H1 (cell line): ENCODE results near the gene PCSK9. TPM values are rescaled to one million over a fixed set of nuclear protein-coding genes. Genes with fewer than 3 reads are reported as not detected.
A peak's percentile ranks its signal among the peaks of the same experiment; 100 is the strongest.

Experiments
- CTCF ChIA-PET: fragments of 300-600 bp; sonication (Branson Sonifier 250); formaldehyde crosslinking; loops from one replicate; lab custom pipeline; 2021; ENCODE audit not compliant: partially characterized antibody; lab: Charles Lee
- POLR2A ChIA-PET: fragments of 300-600 bp; sonication (Branson Sonifier 250); formaldehyde crosslinking; loops from one replicate; lab custom pipeline; 2021; ENCODE audit warnings: inconsistent platforms; ENCODE audit not compliant: partially characterized antibody; lab: Charles Lee
- DNase-seq, 2 experiments: peaks; one replicate each; pipeline versions ENCODE4 v3.0.0 to v3.0.0-alpha.2; 2010 to 2022; ENCODE audit warnings: low spot score in 2 of 2, low read depth in 1 of 2, mixed read lengths in 1 of 2
- FAIRE-seq: peaks from 2 replicates; lab custom pipeline; 2011; peaks lifted over from hg19 to GRCh38; lab: Jason Lieb, UNC
- H2AFZ ChIP-seq: 2 replicates; pipeline ENCODE4 v1.8.1; 2012; ENCODE audit warnings: low read length, inconsistent platforms
- H2AK5ac ChIP-seq: 2 replicates; pipeline ENCODE4 v1.6.1; 2013; ENCODE audit warnings: low read depth, low read length
- H2BK120ac ChIP-seq: replicated peaks from 2 replicates; pipeline ENCODE3; 2013; ENCODE audit warnings: low read depth, low read length, inconsistent platforms
- H2BK12ac ChIP-seq: 2 replicates; pipeline ENCODE4 v1.6.1; 2013; ENCODE audit warnings: low read depth, low read length
- H2BK15ac ChIP-seq: 2 replicates; pipeline ENCODE4 v1.6.1; 2013; ENCODE audit warnings: low read length
- H2BK20ac ChIP-seq: 2 replicates; pipeline ENCODE4 v1.6.1; 2013; ENCODE audit warnings: low read length
- H2BK5ac ChIP-seq: 2 replicates; pipeline ENCODE4 v1.6.1; 2013; ENCODE audit warnings: low read depth, low read length
- H3K14ac ChIP-seq: 2 replicates; pipeline ENCODE4 v1.6.1; 2013; ENCODE audit warnings: inconsistent platforms; ENCODE audit not compliant: insufficient read length
- H3K18ac ChIP-seq: 2 replicates; pipeline ENCODE4 v1.6.1; 2013; ENCODE audit warnings: low read length; ENCODE audit errors: extremely low read depth
- H3K23ac ChIP-seq: 2 replicates; pipeline ENCODE4 v1.6.1; 2013; ENCODE audit warnings: inconsistent platforms; ENCODE audit not compliant: insufficient read length
- H3K23me2 ChIP-seq: 2 replicates; pipeline ENCODE4 v1.6.1; 2013; ENCODE audit warnings: low read depth, low read length
- H3K27ac ChIP-seq: 2 replicates; pipeline ENCODE4 v1.6.1; 2011; ENCODE audit warnings: low read depth, low read length, inconsistent platforms
- H3K27me3 ChIP-seq, 4 experiments: replicated peaks in 1 of 4; 1 replicate in 1 of 4; 2 replicates in 3 of 4; pipeline versions ENCODE4 v1.6.1 to v1.8.1; 2011 to 2013; ENCODE audit warnings: low read length in 3 of 4, mild to moderate bottlenecking in 3 of 4, inconsistent platforms in 2 of 4, mixed read lengths in 2 of 4, moderate library complexity in 1 of 4; ENCODE audit not compliant: control insufficient read depth in 3 of 4, insufficient read depth in 3 of 4; ENCODE audit errors: extremely low read depth in 1 of 4
- H3K36me3 ChIP-seq, 4 experiments: 2 replicates each; pipeline versions ENCODE4 v1.6.1 to v1.8.1; 2011 to 2013; ENCODE audit warnings: mild to moderate bottlenecking in 4 of 4, low read length in 3 of 4, moderate library complexity in 2 of 4, control low read depth in 1 of 4, inconsistent platforms in 1 of 4; ENCODE audit not compliant: insufficient read depth in 4 of 4, control insufficient read depth in 2 of 4
- H3K4ac ChIP-seq: replicated peaks from 2 replicates; pipeline ENCODE3; 2013; ENCODE audit warnings: low read length, low read depth, mixed read lengths, inconsistent platforms; ENCODE audit not compliant: insufficient read length
- H3K4me1 ChIP-seq, 4 experiments: replicated peaks in 1 of 4; 1 replicate in 1 of 4; 2 replicates in 3 of 4; pipeline versions ENCODE4 v1.6.1 to v1.8.1; 2011 to 2013; ENCODE audit warnings: low read length in 3 of 4, inconsistent platforms in 2 of 4, mixed read lengths in 1 of 4; ENCODE audit not compliant: insufficient read depth in 4 of 4, control insufficient read depth in 3 of 4
- H3K4me2 ChIP-seq, 2 experiments: 2 replicates each; pipeline versions ENCODE4 v1.6.1 to v1.8.1; 2011 to 2013; ENCODE audit warnings: low read depth in 2 of 2, low read length in 2 of 2, control low read depth in 1 of 2, inconsistent platforms in 1 of 2, mild to moderate bottlenecking in 1 of 2; ENCODE audit not compliant: insufficient read depth in 1 of 2
- H3K4me3 ChIP-seq, 4 experiments: fragments of 200-600, 300-600 bp in 1 of 4; sonication (generic), shearing (Covaris generic), sonication (Bioruptor Twin) in 1 of 4; 2 replicates each; pipeline versions ENCODE4 v1.5.1 to v1.8.1; 2011 to 2016; ENCODE audit warnings: low read length in 4 of 4, low read depth in 3 of 4, control low read depth in 2 of 4, inconsistent platforms in 2 of 4, mild to moderate bottlenecking in 2 of 4, mixed read lengths in 1 of 4, moderate library complexity in 1 of 4; ENCODE audit not compliant: insufficient read depth in 2 of 4; ENCODE audit errors: extremely low read depth in 1 of 4
- H3K56ac ChIP-seq: replicated peaks from 2 replicates; pipeline ENCODE3; 2013; ENCODE audit warnings: low read depth, mild to moderate bottlenecking, mixed read lengths, low read length, inconsistent platforms; ENCODE audit not compliant: insufficient read length
- H3K79me1 ChIP-seq: 2 replicates; pipeline ENCODE4 v1.6.1; 2013; ENCODE audit warnings: low read depth, low read length, control low read depth
- H3K79me2 ChIP-seq, 2 experiments: 2 replicates each; pipeline versions ENCODE4 v1.6.1 to v1.8.1; 2012 to 2013; ENCODE audit warnings: low read length in 2 of 2, mild to moderate bottlenecking in 2 of 2, inconsistent platforms in 1 of 2; ENCODE audit not compliant: insufficient read depth in 2 of 2, control insufficient read depth in 1 of 2
- H3K9ac ChIP-seq, 4 experiments: replicated peaks in 1 of 4; 1 replicate in 1 of 4; 2 replicates in 3 of 4; pipeline versions ENCODE4 v1.6.1 to v1.8.1; 2011 to 2013; ENCODE audit warnings: low read depth in 3 of 4, low read length in 3 of 4, control low read depth in 2 of 4, mild to moderate bottlenecking in 2 of 4, moderate library complexity in 2 of 4, inconsistent platforms in 1 of 4; ENCODE audit errors: extremely low read depth in 1 of 4
- H3K9me3 ChIP-seq, 2 experiments: 2 replicates each; pipeline versions ENCODE4 v1.6.1 to v1.8.1; 2012 to 2013; ENCODE audit warnings: mild to moderate bottlenecking in 2 of 2, moderate library complexity in 2 of 2, control low read depth in 1 of 2, inconsistent platforms in 1 of 2, low read depth in 1 of 2, low read length in 1 of 2, mixed read lengths in 1 of 2; ENCODE audit not compliant: insufficient read depth in 2 of 2
- H4K20me1 ChIP-seq, 2 experiments: replicated peaks in 1 of 2; 2 replicates each; pipeline versions ENCODE3 to v1.8.1; 2011 to 2013; ENCODE audit warnings: inconsistent platforms in 2 of 2, low read length in 2 of 2, mild to moderate bottlenecking in 1 of 2; ENCODE audit not compliant: insufficient read depth in 2 of 2, control insufficient read depth in 1 of 2
- H4K5ac ChIP-seq: 2 replicates; pipeline ENCODE4 v1.6.1; 2013; ENCODE audit warnings: low read length, low read depth, mixed read lengths, inconsistent platforms; ENCODE audit not compliant: insufficient read length
- H4K8ac ChIP-seq: 2 replicates; pipeline ENCODE4 v1.8.0; 2013; ENCODE audit warnings: mild to moderate bottlenecking, moderate library complexity, low read length, inconsistent platforms; ENCODE audit not compliant: insufficient read depth; ENCODE audit errors: extremely low read depth
- H4K91ac ChIP-seq: replicated peaks from 2 replicates; pipeline ENCODE3; 2013; ENCODE audit warnings: low read length, mixed read lengths, inconsistent platforms; ENCODE audit not compliant: insufficient read length
- CREB1 ChIP-seq: IDR thresholded peaks from 2 replicates; pipeline ENCODE4 v1.6.1; 2012; ENCODE audit warnings: inconsistent platforms
- SRF ChIP-seq: IDR thresholded peaks from 2 replicates; pipeline ENCODE4 v1.6.1; 2011; ENCODE audit warnings: mild to moderate bottlenecking, low read depth, low read length, moderate library complexity
- WGBS, 2 experiments: shearing (Covaris generic) in 1 of 2; methylation state at CpG; one replicate each; pipeline versions ENCODE4 v1.1.6 to v1.1.7; 2013 to 2015; ENCODE audit warnings: low lambda C conversion rate in 2 of 2, mixed read lengths in 2 of 2, inconsistent platforms in 1 of 2, low coverage in 1 of 2, missing lambda C conversion rate in 1 of 2; ENCODE audit not compliant: insufficient replicate concordance in 2 of 2, insufficient coverage in 1 of 2, insufficient read length in 1 of 2; ENCODE audit errors: extremely low coverage in 1 of 2, missing lambda C conversion rate in 1 of 2; 5-methylcytosine and 5-hydroxymethylcytosine counted together
- polyA plus RNA-seq, 7 experiments: library from polyadenylated mRNA; depleted of rRNA in 3 of 7; stranded (reverse) in 5 of 7; unstranded in 2 of 7; fragments of >200 nt in 5 of 7; fragments of 200-250 nt in 2 of 7; gene quantifications; 1 replicate in 5 of 7; 2 replicates in 1 of 7; 4 replicates in 1 of 7; pipeline versions ENCODE4 v1.2.1 to v1.2.3, GENCODE V29; 2011 to 2013; ENCODE audit warnings: missing spikeins in 2 of 7, mixed read lengths in 2 of 7
- total RNA-seq: library from RNA; stranded (reverse); fragmentation: NEBNext Ultra II Directional; extraction: Animal tissue kit (Norgen Biotek cat#: 25700); gene quantifications from 2 replicates; pipeline ENCODE4 v1.2.1, GENCODE V29; 2021

Gene PCSK9
- total and polyA plus RNA-seq, 2 of the 8 experiments (the other 6 are each of a cell fraction or from before 2014, with no cell fraction given), result 22.3 to 32.3 TPM

DNA sequence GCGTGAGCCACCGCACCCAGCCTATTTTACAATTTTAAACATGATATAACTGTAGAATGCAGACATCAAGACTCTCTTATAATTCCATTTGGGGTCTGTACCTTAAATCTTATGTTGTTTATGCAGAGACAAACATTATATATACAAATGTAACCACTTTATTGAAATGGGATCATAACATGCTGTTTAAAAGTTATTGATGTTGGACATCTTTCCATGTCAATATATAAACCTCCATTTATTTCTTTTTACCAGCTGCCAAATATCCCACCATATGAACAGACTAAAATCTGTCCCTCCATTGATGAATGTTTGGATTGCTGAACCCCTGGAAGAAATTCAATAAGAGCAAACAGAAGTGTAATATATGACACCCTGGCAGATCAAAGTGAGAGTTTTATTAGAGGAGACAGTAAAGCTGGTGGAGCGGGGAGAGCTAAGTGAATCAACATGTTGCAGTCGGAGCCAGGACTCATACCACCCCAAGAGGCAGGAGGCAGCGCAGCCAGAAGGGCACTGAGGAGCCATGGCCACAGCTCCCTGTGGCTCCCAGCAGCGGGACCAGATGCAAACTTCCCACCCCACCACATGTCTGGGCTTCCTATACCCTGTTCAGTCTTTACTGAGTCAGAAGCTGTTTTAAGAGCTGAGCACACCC is 4.7 kb upstream of the PCSK9 start:
- Histone ChIP-seq H3K27me3 (peaks cover 6 to 21% (median 20%) of the 10 kb centered on the region in 4 experiments), H3K23ac (no peak overlapping the region), H2BK5ac (no peak overlapping the region), H2AK5ac (peak overlapping the region; percentile 19; the same call in 1 of the 2 replicates), H3K4me1 (peaks cover 0 to 4% (median 3%) of the 10 kb centered on the region in 4 experiments; a peak in 5 of 7 replicates), H4K5ac (no peak overlapping the region), H2BK12ac (no peak overlapping the region), H3K14ac (no peak overlapping the region), H3K23me2 (peaks cover 4% of the 10 kb centered on the region; the same call in 1 of the 2 replicates), H3K4me3 (no peak overlapping the region), H2BK20ac (no peak overlapping the region), H3K56ac (no peak overlapping the region), H4K20me1 (no peaks in the 10 kb centered on the region), H2AFZ (no peak overlapping the region), H3K79me1 (no peaks in the 10 kb centered on the region), H3K9ac (no peak overlapping the region), H4K91ac (no peak overlapping the region), H3K36me3 (no peaks in the 10 kb centered on the region), H3K4ac (no peak overlapping the region), H3K79me2 (no peaks in the 10 kb centered on the region), H3K18ac (no peak overlapping the region), H2BK15ac (no peak overlapping the region), H3K4me2 (no peak overlapping the region), H3K27ac (no peak overlapping the region), H2BK120ac (no peak overlapping the region), H3K9me3 (no peaks in the 10 kb centered on the region), H4K8ac (no peak overlapping the region)
- DNase-seq, result no peak
- CTCF ChIA-PET, result interaction anchor here (0.7 to 4.9 kb wide), 11 partner anchors 13 to 90 kb away, joined by 3 to 50 read pairs (median 4); no protein-coding TSS in a partner anchor
- POLR2A ChIA-PET, result no interaction called here
- no peak for FAIRE-seq
- WGBS, 2 experiments, result 89% methylated on average over 6 of the region's 6 CpGs; no CpG with 5 or more reads in 1 of the 2 experiments
- TF ChIP-seq CREB1, result no peak
- TF ChIP-seq SRF, result no peak
